Measurements from ENCODE around the gene SEC14L2. TPM values are rescaled to one million over a fixed set of nuclear protein-coding genes. Genes with fewer than 3 reads are reported as not detected.
A peak's percentile ranks its signal among the peaks of the same experiment; 100 is the strongest.

Gene SEC14L2
- total and polyA plus RNA-seq, 2 of the 4 experiments (the other 2 are of a cell fraction): 38.7 to 54.8 TPM

DNA sequence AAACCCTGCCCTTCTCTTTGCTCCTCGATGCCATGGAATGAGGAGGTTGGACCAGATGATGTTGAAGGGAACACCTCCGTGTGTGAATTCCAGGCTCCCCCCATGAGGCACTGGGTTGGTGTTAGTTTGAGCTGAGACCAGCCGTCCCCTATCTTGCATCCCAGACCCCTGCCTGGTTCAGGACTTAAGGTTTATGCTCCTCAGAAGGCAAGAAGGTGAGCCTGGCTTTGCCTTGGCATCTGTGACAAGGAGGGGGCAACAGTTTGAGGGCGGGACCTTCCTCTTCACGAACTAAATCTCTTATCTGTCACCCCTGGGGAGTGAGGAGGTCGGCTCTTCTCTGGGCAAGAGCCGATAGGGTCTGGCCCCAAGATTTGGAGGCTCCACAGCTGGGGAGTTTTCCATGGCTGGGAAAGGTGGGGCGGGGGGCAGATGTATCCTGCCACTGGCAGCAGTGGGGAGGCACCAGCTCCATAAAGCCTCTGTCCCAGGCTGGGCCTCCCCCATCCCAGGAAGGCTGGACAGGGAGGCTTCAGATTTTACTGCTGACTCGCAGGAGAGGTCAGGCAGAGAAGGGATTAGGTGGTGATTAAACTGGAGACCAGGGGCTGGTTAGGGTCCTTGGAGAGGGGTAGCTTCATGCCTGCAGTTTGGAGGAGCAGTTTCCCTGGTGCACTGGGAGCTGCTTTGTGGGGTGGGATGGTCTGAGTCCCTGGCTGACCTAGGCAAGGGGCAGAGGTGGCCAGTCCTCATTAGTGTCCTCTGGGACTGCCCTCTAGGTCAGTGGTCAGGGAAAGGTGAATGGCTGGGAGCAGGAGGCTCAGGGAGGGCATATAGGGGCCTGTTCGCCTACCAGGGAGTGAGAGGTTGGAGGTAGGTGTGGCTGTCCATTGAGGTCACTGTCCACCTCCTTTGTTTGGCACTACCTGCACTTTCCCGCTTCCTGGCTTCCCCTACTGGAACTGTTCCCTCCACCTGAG is 1.1 kb downstream of the SEC14L2 start:
- no peak overlapping the region for H3K18ac ChIP-seq (ENCODE audit: low read depth, low read length)
- no peaks in the 10 kb centered on the region for H3K9me3 ChIP-seq (ENCODE audit: control insufficient read depth, insufficient read depth, low read length)
- peak overlapping the region; percentile 84 for H3K9ac ChIP-seq (ENCODE audit: low read depth, low read length)
- peak overlapping the region; percentile 72 for H3K4ac ChIP-seq (ENCODE audit: low read depth, low read length)
- 40% methylated on average over 1 of the region's 11 CpGs; no CpG with 5 or more reads in 1 of the 2 experiments for WGBS, 2 experiments (ENCODE audit: extremely low coverage in 2 of 2, insufficient read length in 1 of 2)
- H4K91ac ChIP-seq (ENCODE audit: insufficient read depth, low read depth, low read length): peak overlapping the region; percentile 13
- H2AFZ ChIP-seq (replicated peaks; ENCODE audit: low read length, poor library complexity): peak overlapping the region; percentile 94
- peaks cover 14% of the 10 kb centered on the region for H3K4me1 ChIP-seq (ENCODE audit: control insufficient read depth, insufficient read depth, low read length)
- H3K14ac ChIP-seq (replicated peaks; ENCODE audit: low read depth, low read length): peak overlapping the region; percentile 97
- H3K4me2 ChIP-seq (ENCODE audit: low read depth, low read length): peak overlapping the region; percentile 94
- H3K56ac ChIP-seq (ENCODE audit: extremely low read depth, insufficient read depth, low read length): 0 out of 2 replicates have a peak overlapping the region, but pooled peaks have one; percentile 57
- BruUV-seq (replicated peaks): no TSS peak
- H2BK5ac ChIP-seq (ENCODE audit: low read depth, low read length, poor library complexity, severe bottlenecking): peak overlapping the region; percentile 6
- POLR2A ChIA-PET (ENCODE audit: unreplicated experiment): interaction anchor here (1.2 kb wide), 1 partner anchor 26 kb away, joined by 3 read pairs; no protein-coding TSS in a partner anchor
- peak overlapping the region; percentile 97 for H3K23ac ChIP-seq (ENCODE audit: low read depth, low read length)
- TF ChIP-seq FOS (IDR thresholded peaks at IDR 0.05; ENCODE audit: low read depth, low read length): no peak
- TF ChIP-seq MAFK (IDR thresholded peaks at IDR 0.05; ENCODE audit: low read depth, low read length): no peak
- TF ChIP-seq, protein P1, sequence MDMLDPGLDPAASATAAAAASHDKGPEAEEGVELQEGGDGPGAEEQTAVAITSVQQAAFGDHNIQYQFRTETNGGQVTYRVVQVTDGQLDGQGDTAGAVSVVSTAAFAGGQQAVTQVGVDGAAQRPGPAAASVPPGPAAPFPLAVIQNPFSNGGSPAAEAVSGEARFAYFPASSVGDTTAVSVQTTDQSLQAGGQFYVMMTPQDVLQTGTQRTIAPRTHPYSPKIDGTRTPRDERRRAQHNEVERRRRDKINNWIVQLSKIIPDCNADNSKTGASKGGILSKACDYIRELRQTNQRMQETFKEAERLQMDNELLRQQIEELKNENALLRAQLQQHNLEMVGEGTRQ (IDR thresholded peaks at IDR 0.05; ENCODE audit: low read depth, low read length): no peak
- ATAC-seq (ENCODE audit: low read depth) (peak; percentile 6), DNase-seq (no peak)
- H3K27me3 ChIP-seq (ENCODE audit: control insufficient read depth, insufficient read depth, low read length): no peaks in the 10 kb centered on the region
- peak overlapping the region; percentile 86 for H2AK5ac ChIP-seq (ENCODE audit: low read depth, low read length)
- peak overlapping the region in 1 of 2 experiments; percentile 40; a peak in 1 of 4 replicates for H4K8ac ChIP-seq (ENCODE audit: low read depth in 2 of 2, low read length in 2 of 2)
- intact Hi-C loops (cut with micrococcal nuclease): no loop called here
- in situ Hi-C loops (cut with MboI; ENCODE audit: low sequenced_read_pairs): loop anchor here (10.0 kb wide), 2 partner anchors 87 to 293 kb away; no protein-coding TSS in a partner anchor
- peak overlapping the region; percentile 52 for H2BK120ac ChIP-seq (ENCODE audit: low read depth, low read length)
- peaks cover 2% of the 10 kb centered on the region; the same call in 1 of the 2 replicates for H3K36me3 ChIP-seq (ENCODE audit: control insufficient read depth, insufficient read depth, low read length)
- dilution Hi-C loops (cut with HindIII; ENCODE audit: low sequenced_read_pairs, unreplicated experiment): no loop called here
- H3K9me1 ChIP-seq (ENCODE audit: insufficient read depth, low read length): peaks cover 13% of the 10 kb centered on the region
- peak overlapping the region; percentile 24; the same call in 1 of the 2 replicates for H2BK20ac ChIP-seq (ENCODE audit: low read depth, low read length)
- peak overlapping the region; percentile 3; the same call in 1 of the 2 replicates for H3K27ac ChIP-seq (ENCODE audit: insufficient read depth, low read length)
- peak overlapping the region; percentile 89 for H2AK9ac ChIP-seq (replicated peaks; ENCODE audit: low read depth, low read length, poor library complexity)
- H4K20me1 ChIP-seq (ENCODE audit: insufficient read depth, low read length): peaks cover 16% of the 10 kb centered on the region
- no peak overlapping the region for H2BK15ac ChIP-seq (ENCODE audit: low read depth, low read length)
- H3K4me3 ChIP-seq (ENCODE audit: insufficient read depth, low read depth, low read length): peak overlapping the region; percentile 90
- no peak overlapping the region for H4K5ac ChIP-seq (ENCODE audit: low read depth, low read length)
- CTCF ChIA-PET: interaction anchor here (0.6 kb wide), 1 partner anchor 26 kb away, joined by 5 read pairs; no protein-coding TSS in a partner anchor
- H3K79me1 ChIP-seq (ENCODE audit: low read depth in 1 of 2, low read length in 2 of 2): peaks cover 21 to 38% of the 10 kb centered on the region in 2 experiments
